Thyroid gland (tissue), 4 donors: Measurements from ENCODE around the gene DGKZ. TPM values are rescaled to one million over a fixed set of nuclear protein-coding genes. Genes with fewer than 3 reads are reported as not detected.
"Not testable (repeated sequence)": the region's sequence is repeated elsewhere in the genome, so short reads cannot be mapped to it uniquely, and the experiment has no call there.

Experiments
- DNase-seq, 2 donors: peaks; one replicate each; pipeline ENCODE4 v3.0.0-alpha.2; 2019
- H3K27ac ChIP-seq, 3 donors: fragments of 200-600 bp; sonication (generic); 1 replicate in 2 of 3; 2 replicates in 1 of 3; pipeline ENCODE4 v1.5.1; 2016 to 2019; ENCODE audit warnings: mild to moderate bottlenecking in 1 of 3, moderate library complexity in 1 of 3
- H3K27me3 ChIP-seq: fragments of 200-600 bp; sonication (generic); one replicate; pipeline ENCODE4 v1.5.1; 2019
- H3K36me3 ChIP-seq, 2 donors: fragments of 200-600 bp; sonication (generic); one replicate each; pipeline ENCODE4 v1.5.1; 2016 to 2019
- H3K4me1 ChIP-seq, 2 donors: fragments of 200-600 bp; sonication (generic); one replicate each; pipeline ENCODE4 v1.5.1; 2017 to 2019
- H3K4me3 ChIP-seq, 3 donors: fragments of 200-600 bp; sonication (generic); replicated peaks in 1 of 3; 1 replicate in 2 of 3; 2 replicates in 1 of 3; pipeline ENCODE4 v1.5.1; 2016; ENCODE audit warnings: mild to moderate bottlenecking in 1 of 3
- H3K9me3 ChIP-seq: fragments of 200-600 bp; sonication (generic); one replicate; pipeline ENCODE4 v1.5.1; 2017
- POLR2A ChIP-seq, 2 donors: fragments of 450-650 bp; IDR thresholded peaks; one replicate each; pipeline ENCODE4 v1.6.1; 2017; ENCODE audit warnings: antibody characterized with exemption in 2 of 2, mild to moderate bottlenecking in 2 of 2, moderate library complexity in 1 of 2
- WGBS, 2 donors: methylation state at CpG; one replicate each; pipeline ENCODE4 v1.1.5; 2017; 5-methylcytosine and 5-hydroxymethylcytosine counted together
- intact Hi-C: fragments of 100-400 bp; cut with DNase I; formaldehyde crosslinking; loops from one replicate; pipeline ENCODE4 v1.15.1; 2023
- total RNA-seq, 4 donors: library from RNA; depleted of rRNA; stranded (reverse); fragments of >200 nt; gene quantifications; one replicate each; pipeline ENCODE4 v1.2.3, GENCODE V29; 2016
- TF ChIP-seq, protein P1 (sequence below), 6 experiments: fragments of 200-600 bp in 3 of 6; fragments of 450-650 bp in 3 of 6; sonication (generic) in 3 of 6; IDR thresholded peaks; one replicate each; pipeline ENCODE4 v1.5.1; 2016 to 2019; ENCODE audit warnings: antibody characterized with exemption in 6 of 6, mild to moderate bottlenecking in 2 of 6, inconsistent platforms in 1 of 6, moderate library complexity in 1 of 6

DGKZ gene
- total RNA-seq, 4 donors from 2014 or later: 29.7 to 53.5 (median 41.8) TPM

GRCh38 chr11:46378811-46379481 lies 31.7 kb downstream of the DGKZ start:
- intact Hi-C loops: no loop called here
- TF ChIP-seq, protein P1, sequence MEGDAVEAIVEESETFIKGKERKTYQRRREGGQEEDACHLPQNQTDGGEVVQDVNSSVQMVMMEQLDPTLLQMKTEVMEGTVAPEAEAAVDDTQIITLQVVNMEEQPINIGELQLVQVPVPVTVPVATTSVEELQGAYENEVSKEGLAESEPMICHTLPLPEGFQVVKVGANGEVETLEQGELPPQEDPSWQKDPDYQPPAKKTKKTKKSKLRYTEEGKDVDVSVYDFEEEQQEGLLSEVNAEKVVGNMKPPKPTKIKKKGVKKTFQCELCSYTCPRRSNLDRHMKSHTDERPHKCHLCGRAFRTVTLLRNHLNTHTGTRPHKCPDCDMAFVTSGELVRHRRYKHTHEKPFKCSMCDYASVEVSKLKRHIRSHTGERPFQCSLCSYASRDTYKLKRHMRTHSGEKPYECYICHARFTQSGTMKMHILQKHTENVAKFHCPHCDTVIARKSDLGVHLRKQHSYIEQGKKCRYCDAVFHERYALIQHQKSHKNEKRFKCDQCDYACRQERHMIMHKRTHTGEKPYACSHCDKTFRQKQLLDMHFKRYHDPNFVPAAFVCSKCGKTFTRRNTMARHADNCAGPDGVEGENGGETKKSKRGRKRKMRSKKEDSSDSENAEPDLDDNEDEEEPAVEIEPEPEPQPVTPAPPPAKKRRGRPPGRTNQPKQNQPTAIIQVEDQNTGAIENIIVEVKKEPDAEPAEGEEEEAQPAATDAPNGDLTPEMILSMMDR (IDR thresholded peaks at IDR 0.05): no peak
- TF ChIP-seq POLR2A (IDR thresholded peaks at IDR 0.05): no peak

DNA sequence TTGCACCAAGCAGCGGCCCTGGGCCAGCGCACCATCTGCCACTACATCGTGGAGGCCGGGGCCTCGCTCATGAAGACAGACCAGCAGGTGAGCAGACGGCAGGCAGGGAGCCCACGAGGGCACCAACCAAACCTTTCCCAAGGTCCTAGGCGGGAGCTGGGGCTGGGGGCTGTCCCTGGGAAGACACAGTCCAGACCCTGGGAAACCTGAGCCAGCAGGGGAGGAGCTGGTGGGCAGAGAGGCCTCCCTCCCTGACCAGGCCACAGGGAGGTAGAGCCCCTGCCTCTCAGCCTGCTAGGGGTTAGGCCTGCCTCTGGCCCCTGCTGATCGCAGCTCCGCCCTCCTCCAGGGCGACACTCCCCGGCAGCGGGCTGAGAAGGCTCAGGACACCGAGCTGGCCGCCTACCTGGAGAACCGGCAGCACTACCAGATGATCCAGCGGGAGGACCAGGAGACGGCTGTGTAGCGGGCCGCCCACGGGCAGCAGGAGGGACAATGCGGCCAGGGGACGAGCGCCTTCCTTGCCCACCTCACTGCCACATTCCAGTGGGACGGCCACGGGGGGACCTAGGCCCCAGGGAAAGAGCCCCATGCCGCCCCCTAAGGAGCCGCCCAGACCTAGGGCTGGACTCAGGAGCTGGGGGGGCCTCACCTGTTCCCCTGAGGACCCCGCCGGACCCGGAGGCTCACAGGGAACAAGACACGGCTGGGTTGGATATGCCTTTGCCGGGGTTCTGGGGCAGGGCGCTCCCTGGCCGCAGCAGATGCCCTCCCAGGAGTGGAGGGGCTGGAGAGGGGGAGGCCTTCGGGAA lies 32.4 kb downstream of the DGKZ start:
- intact Hi-C loops, H3K27me3 ChIP-seq, H3K9me3 ChIP-seq, H3K4me3 ChIP-seq: not testable (repeated sequence)
- Histone ChIP-seq H3K27ac (peak overlapping the region in 2 of 3 donors; percentile 12 to 70), H3K36me3 (peaks cover 15 to 21% of the 10 kb centered on the region in 2 donors), H3K4me1 (peaks cover 8 to 16% of the 10 kb centered on the region in 2 donors)
- peak in 1 of 2 donors; percentile 39 for DNase-seq
- WGBS, 2 donors: 65 to 100% methylated on average over 1 to 31 of the region's 36 CpGs

More at GRCh38 chr11:46378811-46379481, 31.7 kb downstream of the DGKZ start:
- Histone ChIP-seq H3K27ac (no peak overlapping the region), H3K9me3 (no peaks in the 10 kb centered on the region), H3K27me3 (no peaks in the 10 kb centered on the region), H3K36me3 (peaks cover 21 to 26% of the 10 kb centered on the region in 2 donors), H3K4me1 (peaks cover 8 to 16% of the 10 kb centered on the region in 2 donors), H3K4me3 (no peak overlapping the region)
- DNase-seq: no peak
- 89 to 90% methylated on average over 7 to 17 of the region's 20 CpGs for WGBS, 2 donors

DNA sequence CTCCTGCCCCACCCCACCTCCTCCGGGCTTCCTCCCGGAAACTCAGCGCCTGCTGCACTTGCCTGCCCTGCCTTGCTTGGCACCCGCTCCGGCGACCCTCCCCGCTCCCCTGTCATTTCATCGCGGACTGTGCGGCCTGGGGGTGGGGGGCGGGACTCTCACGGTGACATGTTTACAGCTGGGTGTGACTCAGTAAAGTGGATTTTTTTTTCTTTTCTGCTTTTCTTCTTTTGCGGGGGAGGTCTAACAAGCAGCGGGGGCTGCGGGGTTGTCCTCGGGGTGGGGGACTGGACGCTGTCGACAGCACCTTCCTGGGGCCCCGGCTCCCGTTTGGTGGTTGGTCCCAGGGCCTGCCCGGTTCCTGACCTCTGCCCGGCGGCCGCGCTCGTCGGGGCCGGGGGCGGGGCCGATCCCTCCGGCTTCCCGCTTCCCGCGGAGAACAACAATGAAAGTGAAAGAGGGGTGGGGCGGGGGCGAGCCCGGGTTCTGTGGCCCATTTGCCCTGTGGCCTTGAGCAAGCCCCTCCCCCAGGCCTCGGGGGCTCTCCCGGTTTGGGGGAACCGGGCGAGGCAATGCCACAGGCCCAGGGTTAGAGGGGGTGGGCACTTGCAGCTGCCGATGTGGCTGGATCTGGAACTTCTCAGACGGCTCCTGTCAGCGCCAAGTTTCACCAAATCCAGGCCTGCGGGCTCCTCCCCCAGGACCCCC lies 33.2 kb downstream of the DGKZ start:
- TF ChIP-seq POLR2A (IDR thresholded peaks at IDR 0.05): no peak
- TF ChIP-seq, protein P1 (IDR thresholded peaks at IDR 0.05): no peak
- DNase-seq: peak; percentile 63 to 66
- Histone ChIP-seq H3K9me3 (no peaks in the 10 kb centered on the region), H3K4me3 (peak overlapping the region; percentile 36 to 75 (median 51)), H3K27ac (peak overlapping the region in 2 of 3 donors; percentile 12 to 70), H3K4me1 (peaks cover 8 to 16% of the 10 kb centered on the region in 2 donors), H3K36me3 (peaks cover 7 to 13% of the 10 kb centered on the region in 2 donors), H3K27me3 (no peaks in the 10 kb centered on the region)
- 3 to 9% methylated on average over 10 to 24 of the region's 45 CpGs for WGBS, 2 donors
- intact Hi-C loops: no loop called here

GRCh38 chr11:46381048-46381818 lies 34.0 kb downstream of the DGKZ start, which contains the start of gene MDK:
Gene MDK (plus strand): TSS chr11:46381669. CDS start chr11:46382058, 389 bp downstream.
- DNase-seq: no peak
- TF ChIP-seq, protein P1 (IDR thresholded peaks at IDR 0.05): no peak
- TF ChIP-seq POLR2A (IDR thresholded peaks at IDR 0.05): no peak
- WGBS, 2 donors: 0 to 4% methylated on average over 11 to 14 of the region's 96 CpGs
- intact Hi-C loops: no loop called here
- H3K4me3 ChIP-seq: peak within 1 kb of the TSS; percentile 36 to 75 (median 51)
- peaks cover 8 to 16% of the 10 kb centered on the region in 2 donors for H3K4me1 ChIP-seq
- H3K9me3 ChIP-seq: no peaks in the 10 kb centered on the region
- H3K27me3 ChIP-seq: no peaks in the 10 kb centered on the region
- H3K36me3 ChIP-seq: peaks cover 0 to 6% of the 10 kb centered on the region in 2 donors
- H3K27ac ChIP-seq: peak within 1 kb of the TSS in 2 of 3 donors; percentile 12 to 70
